LoVo (cell line): ENCODE data around the gene PDE6A.

ENCODE experiments used
- DNase-seq: peaks from one replicate; pipeline ENCODE4 v3.0.0-alpha.2; 2016; ENCODE audit warnings: low spot score

The PDE6A gene

DNA sequence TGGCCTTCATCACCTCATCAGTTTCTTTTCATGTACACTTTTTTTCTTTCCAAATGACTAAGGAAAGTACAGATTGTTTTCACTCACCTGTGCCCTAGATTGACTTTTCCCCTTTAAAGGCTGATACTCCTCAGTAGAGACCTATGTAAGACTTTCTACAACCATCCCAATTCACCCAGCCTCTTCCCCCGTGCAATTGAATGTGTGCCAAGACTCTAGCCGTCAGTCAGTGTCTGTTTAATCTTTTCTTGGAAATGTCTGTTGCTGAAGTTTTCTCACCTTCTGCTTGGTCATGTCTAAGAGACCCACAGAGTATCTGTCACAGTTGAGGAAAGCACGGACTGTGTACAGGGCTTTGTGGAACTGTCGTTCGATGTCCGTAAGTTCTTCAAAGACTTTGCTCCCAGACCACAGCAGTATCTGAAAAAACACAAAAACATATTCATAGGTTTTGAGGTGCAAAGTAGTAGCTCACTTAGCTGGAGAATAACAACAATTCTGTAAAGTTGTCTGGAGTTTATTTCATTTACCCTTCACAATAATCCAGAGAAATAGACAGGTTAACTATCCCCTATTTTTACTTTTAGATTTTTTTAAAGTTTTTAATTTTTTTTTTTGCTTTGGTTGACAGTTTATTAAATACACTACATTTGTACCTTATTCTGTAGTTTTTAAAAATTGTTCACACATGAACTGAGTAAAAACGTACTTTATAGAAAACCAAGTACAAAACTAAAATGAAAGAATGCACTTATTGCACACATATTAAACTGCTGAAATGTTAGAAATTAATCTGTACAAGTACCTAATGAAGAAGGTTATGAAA is 13.6 kb downstream of the PDE6A start:
- no peak for DNase-seq

GRCh38 chr5:149930043-149930748 is 14.4 kb downstream of the PDE6A start:
- DNase-seq: no peak

- DNase-seq: no peak
These were observed 20.1 kb downstream of the PDE6A start for GRCh38 chr5:149924486-149924885.

DNA sequence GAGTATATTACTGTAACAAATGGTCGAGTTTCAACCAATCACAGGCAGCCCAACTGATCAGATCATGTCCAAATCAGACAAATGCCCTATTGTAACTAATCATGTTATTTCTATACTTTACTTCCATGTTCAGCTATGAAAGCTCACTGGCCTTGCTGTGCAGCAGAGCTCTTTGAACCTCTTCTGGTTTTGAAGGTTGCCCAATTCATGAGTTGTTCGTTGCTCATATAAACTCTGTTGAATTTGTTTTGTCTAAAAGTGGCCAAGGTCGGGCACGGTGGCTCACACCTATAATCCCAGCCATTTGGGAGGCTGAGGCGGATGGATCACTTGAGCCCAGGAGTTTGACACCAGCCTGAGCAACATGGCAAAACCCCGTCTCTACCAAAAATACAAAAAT is 21.6 kb downstream of the PDE6A start:
- no peak for DNase-seq

- no peak for DNase-seq
These were observed 23.0 kb downstream of the PDE6A start for GRCh38 chr5:149921597-149921996.

DNA sequence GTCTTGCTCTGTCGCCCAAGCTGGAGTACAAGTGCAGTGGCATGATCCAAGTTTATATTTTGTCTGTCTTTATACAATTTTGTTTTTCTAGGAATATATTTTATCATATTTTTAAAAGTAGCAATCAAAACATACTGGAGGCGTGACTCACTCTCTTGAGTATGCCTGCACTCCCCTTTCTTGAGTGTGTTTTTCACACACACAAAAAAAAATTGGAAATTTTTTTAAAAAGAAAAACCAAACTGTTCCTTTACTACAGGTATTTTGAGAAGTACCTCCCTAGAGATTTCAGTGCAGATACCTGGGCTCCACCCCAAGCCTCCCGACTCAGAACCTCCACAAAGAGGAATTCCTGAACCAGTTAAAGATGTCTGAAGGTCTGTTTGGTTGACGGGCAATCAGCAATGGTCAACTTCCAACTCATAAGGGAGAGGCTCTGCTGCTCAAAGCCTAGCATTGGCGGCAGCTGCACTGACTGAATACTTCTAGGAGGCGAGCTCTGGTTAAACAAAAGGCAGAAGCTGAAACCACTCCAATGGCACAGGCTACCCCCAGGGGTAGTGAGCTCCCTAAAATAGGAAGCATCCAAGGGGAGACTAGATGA is 27.4 kb downstream of the PDE6A start:
- DNase-seq: no peak

- no peak for DNase-seq
These were observed 28.1 kb downstream of the PDE6A start for GRCh38 chr5:149916334-149917072.

DNA sequence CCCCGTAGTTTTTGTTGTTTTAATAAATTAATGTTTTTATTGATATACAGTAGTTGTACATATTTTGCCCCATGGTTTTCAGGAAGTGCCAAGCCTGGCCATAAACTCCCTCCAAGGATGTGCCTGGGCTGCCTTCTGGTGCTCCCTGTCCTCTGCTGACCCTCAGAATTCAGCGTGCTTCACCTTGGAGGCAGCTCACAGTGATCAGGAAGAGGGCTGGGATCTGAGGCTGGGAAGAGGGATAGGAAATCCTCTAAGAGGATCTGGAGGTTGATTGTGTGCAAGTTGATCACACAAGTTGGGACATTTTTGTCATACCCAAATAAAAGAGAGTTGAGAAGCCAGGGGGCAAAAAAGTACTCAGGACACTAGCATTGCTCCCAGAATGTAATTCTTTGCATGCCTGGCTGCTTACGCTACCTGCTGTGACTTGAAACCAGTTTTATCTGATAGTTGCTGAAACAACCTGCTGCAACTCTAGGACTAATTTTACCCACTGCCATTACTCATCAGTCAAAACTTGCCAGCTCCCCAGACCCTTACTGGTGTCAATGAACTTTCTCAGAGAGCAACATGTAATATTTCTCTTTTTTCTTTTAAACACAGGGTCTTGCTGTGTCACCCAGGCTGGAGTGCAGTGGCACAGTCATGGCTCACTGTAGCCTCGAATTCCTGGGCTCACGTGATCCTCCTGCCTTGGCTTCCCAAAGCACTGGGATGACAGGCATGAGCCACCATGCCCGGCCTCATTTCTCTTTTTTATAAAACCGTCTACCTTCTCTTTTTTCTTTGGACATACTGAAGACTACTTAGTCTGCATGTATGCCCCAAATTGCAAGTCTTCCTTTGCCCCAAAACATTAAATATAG is 29.0 kb downstream of the PDE6A start:
- no peak for DNase-seq

GRCh38 chr5:149913436-149914419 is 30.9 kb downstream of the PDE6A start:
- DNase-seq: no peak

- no peak for DNase-seq
These were observed 32.2 kb downstream of the PDE6A start for GRCh38 chr5:149912226-149912871.

GRCh38 chr5:149911031-149911430 is 33.6 kb downstream of the PDE6A start:
- no peak for DNase-seq

- no peak for DNase-seq
These were observed 36.8 kb downstream of the PDE6A start for GRCh38 chr5:149907828-149908227.

DNA sequence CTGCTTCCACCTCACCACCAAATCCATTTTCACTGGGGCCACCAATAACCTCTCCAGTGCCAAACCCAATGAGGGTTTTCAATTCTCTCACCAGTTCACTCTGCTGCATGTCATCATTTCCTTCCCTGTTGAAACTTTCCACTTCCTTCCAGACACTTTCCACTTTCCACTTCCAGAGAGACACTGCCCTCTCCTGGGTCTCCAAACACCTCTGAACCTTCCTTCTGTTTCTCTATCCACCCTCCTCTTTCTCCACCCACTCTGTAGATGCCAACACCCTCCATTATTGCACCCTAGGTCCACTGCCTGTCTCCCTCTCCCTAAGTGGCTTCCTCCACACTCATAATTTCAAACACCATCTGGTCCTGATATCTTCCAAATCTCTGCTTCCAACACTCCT is 39.6 kb downstream of the PDE6A start:
- DNase-seq: no peak

DNA sequence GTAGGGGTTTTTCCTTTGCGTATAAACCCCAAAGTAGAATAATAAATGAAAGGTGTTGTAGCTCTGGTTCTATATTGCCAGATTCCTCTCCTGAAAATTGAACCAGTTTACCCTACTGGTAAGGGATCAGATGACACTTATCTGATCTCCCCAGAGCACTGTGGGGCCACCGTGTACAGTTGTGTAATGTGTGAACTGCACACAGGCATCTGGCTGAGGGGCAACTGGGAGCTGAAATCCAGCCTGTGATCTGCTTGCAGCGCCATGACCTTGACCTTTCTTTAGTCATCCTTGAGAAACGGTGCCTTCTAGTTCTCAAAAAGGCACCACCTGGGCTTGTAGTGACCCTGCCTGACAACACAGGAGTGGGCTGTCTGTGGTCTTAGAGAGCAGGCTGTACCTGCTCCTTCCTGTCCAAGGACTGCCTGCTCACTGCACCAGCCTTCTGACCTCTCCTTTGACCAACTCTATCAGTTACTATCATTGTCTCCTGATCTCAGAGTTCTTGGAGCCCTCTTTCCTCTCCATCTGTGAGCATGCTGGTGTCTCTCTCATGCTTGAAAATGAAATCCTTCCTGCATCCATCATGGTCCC is 40.2 kb downstream of the PDE6A start:
- DNase-seq: no peak

DNA sequence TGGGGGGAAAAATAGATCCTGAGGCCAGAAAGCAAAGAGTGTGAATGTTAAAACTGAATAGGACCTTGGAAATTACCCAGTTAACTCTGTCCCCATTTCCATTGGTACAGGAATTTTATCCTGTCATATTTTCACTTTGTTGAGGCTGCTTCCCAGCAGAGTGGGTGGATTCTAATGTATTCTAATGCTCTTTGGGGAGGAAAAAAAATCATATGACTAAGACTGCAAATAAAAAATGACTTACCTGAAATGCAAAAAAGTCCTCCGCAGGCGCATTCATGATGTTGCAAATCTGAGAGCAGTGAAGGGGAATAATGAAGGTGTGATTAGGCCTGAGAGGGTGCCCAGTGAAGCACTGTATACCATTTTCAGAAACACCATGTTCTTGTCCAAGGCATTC is 41.2 kb downstream of the PDE6A start:
- DNase-seq: no peak

DNA sequence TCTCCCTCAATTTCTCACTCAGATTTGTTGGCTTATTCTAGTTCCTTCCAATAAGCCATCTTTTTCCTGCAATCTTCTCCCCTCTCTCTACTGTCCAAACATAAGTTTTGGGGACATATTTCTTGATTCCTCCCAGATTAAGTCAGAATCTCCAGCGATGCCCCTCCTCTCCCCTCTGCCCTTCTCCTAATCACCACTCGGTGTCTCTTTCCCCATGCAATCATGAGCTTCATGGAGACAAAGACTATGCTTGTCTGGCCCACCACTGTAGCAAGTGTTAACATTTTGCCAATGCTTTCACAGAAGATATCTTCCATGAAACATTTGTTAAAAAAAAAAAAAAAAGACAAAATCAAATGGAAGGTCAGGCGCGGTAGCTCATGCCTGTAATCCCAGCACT is 42.4 kb downstream of the PDE6A start:
- DNase-seq: no peak

- DNase-seq: no peak
These were observed 43.1 kb downstream of the PDE6A start for GRCh38 chr5:149901511-149901910.

GRCh38 chr5:149900390-149900789 is 44.2 kb downstream of the PDE6A start:
- DNase-seq: no peak

DNA sequence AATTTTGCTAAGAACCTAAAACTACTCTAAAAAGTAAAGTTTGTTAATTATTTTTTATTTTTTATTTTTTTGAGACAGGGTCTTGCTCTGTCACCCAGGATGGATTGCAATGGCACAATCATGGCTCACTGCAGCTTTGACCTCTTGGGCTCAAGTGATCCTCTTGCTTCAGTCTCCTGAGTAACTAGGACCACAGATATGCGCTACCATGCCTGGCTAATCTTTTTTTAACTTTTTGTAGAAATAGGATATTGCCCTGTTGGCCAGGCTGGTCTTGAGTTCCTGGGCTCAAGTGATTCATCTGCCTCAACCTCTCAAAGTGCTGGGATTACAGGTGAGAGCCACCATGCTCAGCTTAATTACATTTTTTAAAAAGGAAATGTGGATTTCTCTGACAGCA is 45.8 kb downstream of the PDE6A start:
- no peak for DNase-seq
